NCI-H2227 treated with DMSO at 0.1 percent for 48 hours (cell line): ENCODE data around the gene CEP112.
"Not testable (repeated sequence)": the region's sequence is repeated elsewhere in the genome, so short reads cannot be mapped to it uniquely, and the experiment has no call there.

Source experiments
- DNase-seq: peaks from one replicate; lab custom pipeline; 2025; lab: John Stamatoyannopoulos, UW

CEP112 gene

GRCh38 chr17:66155055-66155454 lies 36.9 kb downstream of the CEP112 start:
- not testable (repeated sequence) for DNase-seq

GRCh38 chr17:66152756-66153155 lies 39.2 kb downstream of the CEP112 start:
- no peak for DNase-seq

- no peak for DNase-seq
Measured at GRCh38 chr17:66150708-66151107, 41.2 kb downstream of the CEP112 start.

GRCh38 chr17:66149562-66149961 lies 42.4 kb downstream of the CEP112 start:
- DNase-seq: no peak

- DNase-seq: no peak
Measured at GRCh38 chr17:66146394-66146793, 45.5 kb downstream of the CEP112 start.

GRCh38 chr17:66143657-66144282 lies 48.2 kb downstream of the CEP112 start:
- no peak for DNase-seq

GRCh38 chr17:66142428-66142827 lies 49.5 kb downstream of the CEP112 start:
- no peak for DNase-seq

GRCh38 chr17:66138120-66138519 lies 53.8 kb downstream of the CEP112 start:
- DNase-seq: no peak

- no peak for DNase-seq
Measured at GRCh38 chr17:66135896-66136295, 56.0 kb downstream of the CEP112 start.

GRCh38 chr17:66135219-66135618 lies 56.7 kb downstream of the CEP112 start:
- no peak for DNase-seq

GRCh38 chr17:66129759-66130158 lies 62.2 kb downstream of the CEP112 start:
- no peak for DNase-seq

- no peak for DNase-seq
Measured at GRCh38 chr17:66126231-66126630, 65.7 kb downstream of the CEP112 start.

GRCh38 chr17:66123163-66123562 lies 68.8 kb downstream of the CEP112 start:
- DNase-seq: no peak

- no peak for DNase-seq
Measured at GRCh38 chr17:66115246-66115645, 76.7 kb downstream of the CEP112 start.

- no peak for DNase-seq
Measured at GRCh38 chr17:66114609-66115008, 77.3 kb downstream of the CEP112 start.

- no peak for DNase-seq
Measured at GRCh38 chr17:66107731-66108130, 84.2 kb downstream of the CEP112 start.

GRCh38 chr17:66098040-66098439 lies 93.9 kb downstream of the CEP112 start:
- DNase-seq: no peak

GRCh38 chr17:66094727-66095126 lies 97.2 kb downstream of the CEP112 start:
- DNase-seq: no peak

- DNase-seq: no peak
Measured at GRCh38 chr17:66091445-66092080, 100.4 kb downstream of the CEP112 start.

- no peak for DNase-seq
Measured at GRCh38 chr17:66089764-66090163, 102.2 kb downstream of the CEP112 start.

- no peak for DNase-seq
Measured at GRCh38 chr17:66088173-66088572, 103.8 kb downstream of the CEP112 start.

GRCh38 chr17:66087073-66087472 lies 104.9 kb downstream of the CEP112 start:
- DNase-seq: no peak

- no peak for DNase-seq
Measured at GRCh38 chr17:66085221-66085620, 106.7 kb downstream of the CEP112 start.

GRCh38 chr17:66080670-66081069 lies 111.3 kb downstream of the CEP112 start:
- DNase-seq: not testable (repeated sequence)
